ENCODE measurements around the gene SPRY1.

DNA sequence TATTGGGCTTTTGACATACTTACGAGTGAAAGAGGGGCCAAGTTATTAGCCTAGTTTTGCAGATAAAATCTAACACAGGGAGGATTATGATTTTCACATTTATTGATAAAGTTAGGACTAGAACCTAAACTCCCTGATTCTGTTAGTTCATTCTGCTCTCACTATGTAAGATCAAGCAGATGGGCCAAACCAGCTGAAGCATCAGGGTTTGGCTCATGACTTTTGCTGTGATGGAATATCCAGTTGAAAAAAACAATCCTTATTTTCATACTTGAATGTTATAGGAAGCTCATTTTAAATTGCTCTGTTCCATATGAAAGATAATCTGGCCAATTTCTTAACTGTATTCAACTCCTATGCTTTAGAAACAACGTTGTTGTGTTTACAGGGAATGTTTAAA is 21.2 kb downstream of the SPRY1 start:
- no peak for TF ChIP-seq ZNF24 (IDR thresholded peaks at IDR 0.05)
- TF ChIP-seq, protein P1, sequence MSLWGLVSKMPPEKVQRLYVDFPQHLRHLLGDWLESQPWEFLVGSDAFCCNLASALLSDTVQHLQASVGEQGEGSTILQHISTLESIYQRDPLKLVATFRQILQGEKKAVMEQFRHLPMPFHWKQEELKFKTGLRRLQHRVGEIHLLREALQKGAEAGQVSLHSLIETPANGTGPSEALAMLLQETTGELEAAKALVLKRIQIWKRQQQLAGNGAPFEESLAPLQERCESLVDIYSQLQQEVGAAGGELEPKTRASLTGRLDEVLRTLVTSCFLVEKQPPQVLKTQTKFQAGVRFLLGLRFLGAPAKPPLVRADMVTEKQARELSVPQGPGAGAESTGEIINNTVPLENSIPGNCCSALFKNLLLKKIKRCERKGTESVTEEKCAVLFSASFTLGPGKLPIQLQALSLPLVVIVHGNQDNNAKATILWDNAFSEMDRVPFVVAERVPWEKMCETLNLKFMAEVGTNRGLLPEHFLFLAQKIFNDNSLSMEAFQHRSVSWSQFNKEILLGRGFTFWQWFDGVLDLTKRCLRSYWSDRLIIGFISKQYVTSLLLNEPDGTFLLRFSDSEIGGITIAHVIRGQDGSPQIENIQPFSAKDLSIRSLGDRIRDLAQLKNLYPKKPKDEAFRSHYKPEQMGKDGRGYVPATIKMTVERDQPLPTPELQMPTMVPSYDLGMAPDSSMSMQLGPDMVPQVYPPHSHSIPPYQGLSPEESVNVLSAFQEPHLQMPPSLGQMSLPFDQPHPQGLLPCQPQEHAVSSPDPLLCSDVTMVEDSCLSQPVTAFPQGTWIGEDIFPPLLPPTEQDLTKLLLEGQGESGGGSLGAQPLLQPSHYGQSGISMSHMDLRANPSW (CRISPR knock-in tag; IDR thresholded peaks at IDR 0.05), result no peak
- no peak for TF ChIP-seq EZH2 (IDR thresholded peaks at IDR 0.05; ENCODE audit: borderline replicate concordance, low read depth, low read length)
- TF ChIP-seq SAFB2 (IDR thresholded peaks at IDR 0.05; ENCODE audit: borderline replicate concordance, low read depth, low read length, severe bottlenecking), result no peak
- TF ChIP-seq, protein P2, sequence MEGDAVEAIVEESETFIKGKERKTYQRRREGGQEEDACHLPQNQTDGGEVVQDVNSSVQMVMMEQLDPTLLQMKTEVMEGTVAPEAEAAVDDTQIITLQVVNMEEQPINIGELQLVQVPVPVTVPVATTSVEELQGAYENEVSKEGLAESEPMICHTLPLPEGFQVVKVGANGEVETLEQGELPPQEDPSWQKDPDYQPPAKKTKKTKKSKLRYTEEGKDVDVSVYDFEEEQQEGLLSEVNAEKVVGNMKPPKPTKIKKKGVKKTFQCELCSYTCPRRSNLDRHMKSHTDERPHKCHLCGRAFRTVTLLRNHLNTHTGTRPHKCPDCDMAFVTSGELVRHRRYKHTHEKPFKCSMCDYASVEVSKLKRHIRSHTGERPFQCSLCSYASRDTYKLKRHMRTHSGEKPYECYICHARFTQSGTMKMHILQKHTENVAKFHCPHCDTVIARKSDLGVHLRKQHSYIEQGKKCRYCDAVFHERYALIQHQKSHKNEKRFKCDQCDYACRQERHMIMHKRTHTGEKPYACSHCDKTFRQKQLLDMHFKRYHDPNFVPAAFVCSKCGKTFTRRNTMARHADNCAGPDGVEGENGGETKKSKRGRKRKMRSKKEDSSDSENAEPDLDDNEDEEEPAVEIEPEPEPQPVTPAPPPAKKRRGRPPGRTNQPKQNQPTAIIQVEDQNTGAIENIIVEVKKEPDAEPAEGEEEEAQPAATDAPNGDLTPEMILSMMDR (IDR thresholded peaks at IDR 0.05 in 2 of 3, conservative IDR thresholded peaks at IDR 0.05 in 1 of 3; ENCODE audit: insufficient read depth in 2 of 3, low read depth in 1 of 3, low read length in 3 of 3), result no peak
- TF ChIP-seq SAP30 (IDR thresholded peaks at IDR 0.05; ENCODE audit: borderline replicate concordance, insufficient read depth, low read depth, low read length, poor library complexity, severe bottlenecking), result no peak
- no peak for TF ChIP-seq PHF21A (IDR thresholded peaks at IDR 0.05; ENCODE audit: borderline replicate concordance, low read depth)
- no peak for TF ChIP-seq PHB (CRISPR knock-in tag; IDR thresholded peaks at IDR 0.05)
- no peak for TF ChIP-seq ZSCAN29 (IDR thresholded peaks at IDR 0.05)
- no peak for TF ChIP-seq MXI1 (IDR thresholded peaks at IDR 0.05; ENCODE audit: low read depth, low read length)
- TF ChIP-seq FOXK1 (CRISPR knock-in tag; IDR thresholded peaks at IDR 0.05; ENCODE audit: borderline replicate concordance), result no peak
- no peak for TF ChIP-seq SMAD1 (IDR thresholded peaks at IDR 0.05; ENCODE audit: low read depth, low read length, partially characterized antibody)
- TF ChIP-seq FOS (IDR thresholded peaks at IDR 0.05; ENCODE audit: extremely low read depth, insufficient read length), result no peak
- TF ChIP-seq POLR2A (conservative IDR thresholded peaks at IDR 0.05), result no peak

All from K562 (cell line).